Activated effector memory CD4-positive, alpha-beta T cell treated with anti-CD3 and anti-CD28 coated beads, Interleukin-2, amount 50 U/mL, for 16 hours (primary cell): ENCODE measurements around the gene KHDC3L.
"Not testable (repeated sequence)": the region's sequence is repeated elsewhere in the genome, so short reads cannot be mapped to it uniquely, and the experiment has no call there.

Experiments
- DNase-seq: peaks from one replicate; pipeline ENCODE4 v3.0.0-alpha.2; 2020

Gene KHDC3L

GRCh38 chr6:73371984-73372383, 9.5 kb downstream of the KHDC3L start:
- no peak for DNase-seq

- DNase-seq: no peak
These were observed 10.1 kb downstream of the KHDC3L start for GRCh38 chr6:73372516-73372915.

GRCh38 chr6:73375216-73375615, 12.8 kb downstream of the KHDC3L start:
- no peak for DNase-seq

GRCh38 chr6:73377225-73377624, 14.8 kb downstream of the KHDC3L start:
- DNase-seq: no peak

GRCh38 chr6:73381531-73381930, 19.1 kb downstream of the KHDC3L start:
- not testable (repeated sequence) for DNase-seq

- no peak for DNase-seq
These were observed 20.1 kb downstream of the KHDC3L start for GRCh38 chr6:73382462-73383113.

- DNase-seq: no peak
These were observed 26.0 kb downstream of the KHDC3L start for GRCh38 chr6:73388433-73388799.

GRCh38 chr6:73388800-73389512, 26.5 kb downstream of the KHDC3L start:
- DNase-seq: peak; percentile 87

- no peak for DNase-seq
These were observed 27.4 kb downstream of the KHDC3L start for GRCh38 chr6:73389854-73390253.

- DNase-seq: no peak
These were observed 29.2 kb downstream of the KHDC3L start for GRCh38 chr6:73391675-73392074.

- DNase-seq: not testable (repeated sequence)
These were observed 29.7 kb downstream of the KHDC3L start for GRCh38 chr6:73392188-73392587.

GRCh38 chr6:73393278-73393677, 30.8 kb downstream of the KHDC3L start:
- no peak for DNase-seq

GRCh38 chr6:73394577-73395354, 32.3 kb downstream of the KHDC3L start, which contains the start of gene DDX43:
DDX43 (plus strand) TSS chr6:73394828; CDS start chr6:73394906, 78 bp downstream.
- DNase-seq: peak; percentile 80

- DNase-seq: no peak
These were observed 33.4 kb downstream of the KHDC3L start for GRCh38 chr6:73395875-73396274.

GRCh38 chr6:73400656-73401055, 38.2 kb downstream of the KHDC3L start:
- no peak for DNase-seq

- no peak for DNase-seq
These were observed 46.9 kb downstream of the KHDC3L start for GRCh38 chr6:73409395-73409794.

- no peak for DNase-seq
These were observed 50.6 kb downstream of the KHDC3L start for GRCh38 chr6:73413102-73413501.
